ENCODE measurements around the gene GALNTL6.

The GALNTL6 gene

GRCh38 chr4:172232966-172233365 is 419.8 kb downstream of the GALNTL6 start:
- H3K4me1 ChIP-seq (ENCODE audit: control insufficient read depth, insufficient read depth, low read length): no peaks in the 10 kb centered on the region
- no peaks in the 10 kb centered on the region for H3K27me3 ChIP-seq (ENCODE audit: control insufficient read depth, insufficient read depth, low read length)
- H3K36me3 ChIP-seq (ENCODE audit: insufficient read depth, low read length): no peaks in the 10 kb centered on the region
- H3K4me2 ChIP-seq (ENCODE audit: low read length): no peak overlapping the region
- H3K4me3 ChIP-seq (ENCODE audit: low read length): no peak overlapping the region
- no peaks in the 10 kb centered on the region for H3K9me3 ChIP-seq (replicated peaks; ENCODE audit: low read length)
- no peak overlapping the region for H3K9ac ChIP-seq (ENCODE audit: low read depth, low read length)

DNA sequence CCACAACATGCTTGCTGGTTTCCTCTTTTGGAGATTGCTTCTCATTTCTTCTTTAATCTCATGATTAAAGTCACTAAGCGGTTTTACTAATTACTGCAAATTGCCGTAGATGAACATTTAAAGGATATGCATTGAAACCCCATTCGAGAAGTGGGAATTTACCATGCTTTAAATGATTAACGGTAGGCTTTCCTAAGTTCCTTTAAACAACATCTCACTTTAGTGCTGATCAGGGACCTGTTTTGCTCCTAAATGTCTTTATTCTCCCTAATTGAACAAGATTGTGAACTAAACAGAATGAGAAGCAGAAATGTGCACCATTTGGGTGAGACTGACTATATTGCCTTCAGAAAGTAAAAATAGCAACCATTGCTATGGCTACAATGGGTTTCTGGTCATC is 430.3 kb downstream of the GALNTL6 start:
- H3K4me1 ChIP-seq (ENCODE audit: control insufficient read depth, insufficient read depth, low read length): no peaks in the 10 kb centered on the region
- H3K4me3 ChIP-seq (ENCODE audit: low read length): no peak overlapping the region
- H3K27me3 ChIP-seq (ENCODE audit: control insufficient read depth, insufficient read depth, low read length): no peaks in the 10 kb centered on the region
- no peak overlapping the region for H3K4me2 ChIP-seq (ENCODE audit: low read length)
- no peaks in the 10 kb centered on the region for H3K36me3 ChIP-seq (ENCODE audit: insufficient read depth, low read length)
- H3K9ac ChIP-seq (ENCODE audit: low read depth, low read length): no peak overlapping the region
- H3K9me3 ChIP-seq (replicated peaks; ENCODE audit: low read length): no peaks in the 10 kb centered on the region

- no peak overlapping the region for H3K9ac ChIP-seq (ENCODE audit: low read depth, low read length)
- no peaks in the 10 kb centered on the region for H3K27me3 ChIP-seq (ENCODE audit: control insufficient read depth, insufficient read depth, low read length)
- no peaks in the 10 kb centered on the region for H3K4me1 ChIP-seq (ENCODE audit: control insufficient read depth, insufficient read depth, low read length)
- no peak overlapping the region for H3K4me2 ChIP-seq (ENCODE audit: low read length)
- H3K36me3 ChIP-seq (ENCODE audit: insufficient read depth, low read length): no peaks in the 10 kb centered on the region
- H3K9me3 ChIP-seq (replicated peaks; ENCODE audit: low read length): no peaks in the 10 kb centered on the region
- no peak overlapping the region for H3K4me3 ChIP-seq (ENCODE audit: low read length)
Observed at GRCh38 chr4:172245516-172245915, 432.3 kb downstream of the GALNTL6 start.

DNA sequence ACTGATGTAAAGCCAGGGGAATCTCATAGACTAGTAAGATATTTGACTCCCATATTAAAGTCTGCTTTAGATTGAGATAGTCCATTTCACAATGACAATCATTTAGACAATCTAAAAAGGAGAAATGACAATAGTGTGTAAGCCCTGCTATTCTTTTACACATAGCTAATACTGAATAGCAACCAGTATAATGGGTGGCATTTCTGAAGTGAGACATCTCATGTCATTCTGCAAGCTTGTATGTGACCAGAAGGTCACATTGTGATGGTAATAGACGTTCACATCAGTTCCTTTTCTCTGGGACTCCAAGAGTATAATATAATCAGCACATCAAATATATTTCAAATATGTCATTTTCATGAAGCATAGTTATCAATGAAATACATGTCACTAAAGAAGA is 440.2 kb downstream of the GALNTL6 start:
- Histone ChIP-seq H3K9ac (ENCODE audit: low read depth, low read length) (no peak overlapping the region), H3K4me1 (ENCODE audit: control insufficient read depth, insufficient read depth, low read length) (no peaks in the 10 kb centered on the region), H3K36me3 (ENCODE audit: insufficient read depth, low read length) (no peaks in the 10 kb centered on the region), H3K4me2 (ENCODE audit: low read length) (no peak overlapping the region), H3K9me3 (replicated peaks; ENCODE audit: low read length) (no peaks in the 10 kb centered on the region), H3K27me3 (ENCODE audit: control insufficient read depth, insufficient read depth, low read length) (no peaks in the 10 kb centered on the region), H3K4me3 (ENCODE audit: low read length) (no peak overlapping the region)

DNA sequence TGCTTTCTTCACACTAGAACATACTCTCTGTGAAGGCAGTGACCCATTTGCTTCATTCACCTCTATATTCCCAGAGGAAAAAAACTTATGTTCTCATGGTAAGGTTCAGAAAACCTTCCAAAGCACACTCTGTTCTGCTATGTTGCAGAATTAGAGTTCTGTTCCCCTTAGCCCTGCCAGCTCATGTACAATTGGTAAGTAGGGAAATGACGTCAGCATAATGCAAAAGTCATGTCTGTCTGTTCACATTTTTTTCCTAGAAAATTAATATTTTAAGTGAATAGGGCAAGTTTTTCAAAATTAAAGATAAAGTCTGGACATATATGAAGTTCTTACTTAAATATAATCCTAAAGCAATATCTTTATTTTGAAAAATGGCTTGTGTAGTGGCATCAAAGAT is 443.6 kb downstream of the GALNTL6 start:
- no peak overlapping the region for H3K4me3 ChIP-seq (ENCODE audit: low read length)
- no peaks in the 10 kb centered on the region for H3K4me1 ChIP-seq (ENCODE audit: control insufficient read depth, insufficient read depth, low read length)
- no peak overlapping the region for H3K9ac ChIP-seq (ENCODE audit: low read depth, low read length)
- H3K9me3 ChIP-seq (replicated peaks; ENCODE audit: low read length): no peaks in the 10 kb centered on the region
- H3K36me3 ChIP-seq (ENCODE audit: insufficient read depth, low read length): no peaks in the 10 kb centered on the region
- H3K4me2 ChIP-seq (ENCODE audit: low read length): no peak overlapping the region
- no peaks in the 10 kb centered on the region for H3K27me3 ChIP-seq (ENCODE audit: control insufficient read depth, insufficient read depth, low read length)

DNA sequence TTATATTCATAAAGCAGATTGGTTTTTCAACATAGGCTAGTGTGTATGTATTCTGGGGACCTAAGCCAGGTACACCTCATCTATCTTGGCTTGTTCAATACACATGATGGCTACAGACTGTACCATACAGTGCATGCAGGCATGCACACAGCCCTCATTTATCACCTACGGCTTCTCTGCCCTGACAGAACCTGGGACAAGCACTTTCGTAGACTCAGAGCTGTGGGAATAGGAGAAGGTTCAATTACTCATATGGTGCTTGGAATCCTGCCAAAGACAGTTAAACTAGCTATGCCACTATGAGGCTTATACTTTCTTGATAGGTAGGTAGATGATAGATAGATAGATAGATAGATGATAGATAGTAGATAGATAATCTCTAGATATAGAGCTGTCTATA is 457.2 kb downstream of the GALNTL6 start:
- no peaks in the 10 kb centered on the region for H3K9me3 ChIP-seq (replicated peaks; ENCODE audit: low read length)
- no peak overlapping the region for H3K4me2 ChIP-seq (ENCODE audit: low read length)
- H3K4me3 ChIP-seq (ENCODE audit: low read length): no peak overlapping the region
- no peaks in the 10 kb centered on the region for H3K27me3 ChIP-seq (ENCODE audit: control insufficient read depth, insufficient read depth, low read length)
- H3K9ac ChIP-seq (ENCODE audit: low read depth, low read length): no peak overlapping the region
- no peaks in the 10 kb centered on the region for H3K36me3 ChIP-seq (ENCODE audit: insufficient read depth, low read length)
- H3K4me1 ChIP-seq (ENCODE audit: control insufficient read depth, insufficient read depth, low read length): no peaks in the 10 kb centered on the region

- no peak overlapping the region for H3K9ac ChIP-seq (ENCODE audit: low read depth, low read length)
- H3K9me3 ChIP-seq (replicated peaks; ENCODE audit: low read length): no peaks in the 10 kb centered on the region
- no peak overlapping the region for H3K4me2 ChIP-seq (ENCODE audit: low read length)
- no peak overlapping the region for H3K4me3 ChIP-seq (ENCODE audit: low read length)
- no peaks in the 10 kb centered on the region for H3K27me3 ChIP-seq (ENCODE audit: control insufficient read depth, insufficient read depth, low read length)
- no peaks in the 10 kb centered on the region for H3K4me1 ChIP-seq (ENCODE audit: control insufficient read depth, insufficient read depth, low read length)
- no peaks in the 10 kb centered on the region for H3K36me3 ChIP-seq (ENCODE audit: insufficient read depth, low read length)
Observed at GRCh38 chr4:172287117-172287516, 473.9 kb downstream of the GALNTL6 start.

DNA sequence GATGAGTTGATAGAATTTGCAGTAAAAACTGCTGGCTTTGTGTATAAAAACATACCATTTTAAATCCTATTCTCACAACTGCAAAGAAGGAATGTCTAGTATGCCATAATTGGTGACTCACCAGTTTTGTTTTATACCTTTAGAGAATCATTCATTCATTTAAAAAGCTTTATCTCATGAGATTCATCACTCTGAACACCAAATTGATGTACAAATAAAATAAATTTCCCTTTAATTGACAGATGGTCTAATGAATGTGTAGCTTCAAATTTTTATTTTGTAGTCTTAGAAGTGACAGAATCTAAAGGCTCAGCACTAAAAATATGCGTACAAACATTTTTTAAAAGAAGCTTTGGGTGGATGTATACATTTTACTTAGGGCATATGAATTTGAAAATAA is 492.5 kb downstream of the GALNTL6 start:
- Histone ChIP-seq H3K4me1 (ENCODE audit: control insufficient read depth, insufficient read depth, low read length) (no peaks in the 10 kb centered on the region), H3K36me3 (ENCODE audit: insufficient read depth, low read length) (no peaks in the 10 kb centered on the region), H3K9ac (ENCODE audit: low read depth, low read length) (no peak overlapping the region), H3K4me3 (ENCODE audit: low read length) (no peak overlapping the region), H3K27me3 (ENCODE audit: control insufficient read depth, insufficient read depth, low read length) (no peaks in the 10 kb centered on the region), H3K9me3 (replicated peaks; ENCODE audit: low read length) (no peaks in the 10 kb centered on the region), H3K4me2 (ENCODE audit: low read length) (no peak overlapping the region)

- Histone ChIP-seq H3K27me3 (ENCODE audit: control insufficient read depth, insufficient read depth, low read length) (no peaks in the 10 kb centered on the region), H3K4me2 (ENCODE audit: low read length) (no peak overlapping the region), H3K4me1 (ENCODE audit: control insufficient read depth, insufficient read depth, low read length) (no peaks in the 10 kb centered on the region), H3K9ac (ENCODE audit: low read depth, low read length) (no peak overlapping the region), H3K4me3 (ENCODE audit: low read length) (no peak overlapping the region), H3K9me3 (replicated peaks; ENCODE audit: low read length) (no peaks in the 10 kb centered on the region), H3K36me3 (ENCODE audit: insufficient read depth, low read length) (no peaks in the 10 kb centered on the region)
Observed at GRCh38 chr4:172308078-172308477, 494.9 kb downstream of the GALNTL6 start.

GRCh38 chr4:172311682-172312081 is 498.5 kb downstream of the GALNTL6 start:
- Histone ChIP-seq H3K4me1 (ENCODE audit: control insufficient read depth, insufficient read depth, low read length) (no peaks in the 10 kb centered on the region), H3K4me3 (ENCODE audit: low read length) (no peak overlapping the region), H3K36me3 (ENCODE audit: insufficient read depth, low read length) (no peaks in the 10 kb centered on the region), H3K27me3 (ENCODE audit: control insufficient read depth, insufficient read depth, low read length) (no peaks in the 10 kb centered on the region), H3K9me3 (replicated peaks; ENCODE audit: low read length) (no peaks in the 10 kb centered on the region), H3K9ac (ENCODE audit: low read depth, low read length) (no peak overlapping the region), H3K4me2 (ENCODE audit: low read length) (no peak overlapping the region)

GRCh38 chr4:172323288-172323687 is 510.1 kb downstream of the GALNTL6 start:
- Histone ChIP-seq H3K9me3 (replicated peaks; ENCODE audit: low read length) (no peaks in the 10 kb centered on the region), H3K27me3 (ENCODE audit: control insufficient read depth, insufficient read depth, low read length) (no peaks in the 10 kb centered on the region), H3K4me1 (ENCODE audit: control insufficient read depth, insufficient read depth, low read length) (no peaks in the 10 kb centered on the region), H3K9ac (ENCODE audit: low read depth, low read length) (no peak overlapping the region), H3K4me3 (ENCODE audit: low read length) (no peak overlapping the region), H3K4me2 (ENCODE audit: low read length) (no peak overlapping the region), H3K36me3 (ENCODE audit: insufficient read depth, low read length) (no peaks in the 10 kb centered on the region)

- H3K36me3 ChIP-seq (ENCODE audit: insufficient read depth, low read length): no peaks in the 10 kb centered on the region
- H3K4me3 ChIP-seq (ENCODE audit: low read length): no peak overlapping the region
- H3K9me3 ChIP-seq (replicated peaks; ENCODE audit: low read length): no peaks in the 10 kb centered on the region
- H3K4me1 ChIP-seq (ENCODE audit: control insufficient read depth, insufficient read depth, low read length): no peaks in the 10 kb centered on the region
- no peaks in the 10 kb centered on the region for H3K27me3 ChIP-seq (ENCODE audit: control insufficient read depth, insufficient read depth, low read length)
- H3K9ac ChIP-seq (ENCODE audit: low read depth, low read length): no peak overlapping the region
- H3K4me2 ChIP-seq (ENCODE audit: low read length): no peak overlapping the region
Observed at GRCh38 chr4:172344308-172344938, 531.2 kb downstream of the GALNTL6 start.

All from skeletal muscle satellite cell (primary cell).